GM23248 (cell line): ENCODE results near the gene LARP4B. TPM values are rescaled to one million over a fixed set of nuclear protein-coding genes. Genes with fewer than 3 reads are reported as not detected.

Experiments used
- DNase-seq: peaks from one replicate; pipeline ENCODE4 v3.0.0-alpha.2; 2015
- H2AFZ ChIP-seq: fragments of 200-600 bp; sonication (generic); 2 replicates; pipeline ENCODE4 v1.6.1; 2016; ENCODE audit warnings: antibody characterized with exemption
- H3F3A ChIP-seq: fragments of 200-600 bp; sonication (generic); 2 replicates; pipeline ENCODE4 v1.6.1; 2016; ENCODE audit warnings: mild to moderate bottlenecking, antibody characterized with exemption, mixed run types; ENCODE audit not compliant: insufficient read depth
- H3K27ac ChIP-seq: fragments of 200-600 bp; sonication (generic); 2 replicates; pipeline ENCODE4 v1.5.1; 2016; ENCODE audit warnings: mild to moderate bottlenecking
- H3K27me3 ChIP-seq: fragments of 200-600 bp; sonication (generic); replicated peaks from 2 replicates; pipeline ENCODE4 v1.6.1; 2016; ENCODE audit warnings: mild to moderate bottlenecking; ENCODE audit not compliant: insufficient read depth
- H3K36me3 ChIP-seq: fragments of 200-600 bp; sonication (generic); 2 replicates; pipeline ENCODE4 v1.6.1; 2016; ENCODE audit warnings: low read depth, mild to moderate bottlenecking
- H3K4me1 ChIP-seq: fragments of 200-600 bp; sonication (generic); 2 replicates; pipeline ENCODE4 v1.6.1; 2016; ENCODE audit warnings: mild to moderate bottlenecking; ENCODE audit not compliant: insufficient read depth
- H3K4me2 ChIP-seq: fragments of 200-600 bp; sonication (generic); one replicate; pipeline ENCODE4 v1.6.1; 2016; ENCODE audit warnings: mild to moderate bottlenecking; ENCODE audit not compliant: unreplicated experiment
- H3K4me3 ChIP-seq: fragments of 200-600 bp; sonication (generic); 2 replicates; pipeline ENCODE4 v1.5.1; 2016; ENCODE audit warnings: mild to moderate bottlenecking
- H3K79me2 ChIP-seq: fragments of 200-600 bp; sonication (generic); 2 replicates; pipeline ENCODE4 v1.6.1; 2016; ENCODE audit warnings: mild to moderate bottlenecking; ENCODE audit not compliant: insufficient read depth
- H3K9ac ChIP-seq: fragments of 200-600 bp; sonication (generic); 2 replicates; pipeline ENCODE4 v1.6.1; 2016; ENCODE audit warnings: mild to moderate bottlenecking
- H3K9me2 ChIP-seq: fragments of 200-600 bp; sonication (generic); 2 replicates; pipeline ENCODE4 v1.6.1; 2016; ENCODE audit warnings: mixed run types, mild to moderate bottlenecking, moderate library complexity; ENCODE audit not compliant: insufficient read depth
- H3K9me3 ChIP-seq: fragments of 200-600 bp; sonication (generic); one replicate; pipeline ENCODE4 v1.6.1; 2017; ENCODE audit warnings: low read depth
- H4K20me1 ChIP-seq: fragments of 200-600 bp; sonication (generic); 2 replicates; pipeline ENCODE4 v1.6.0; 2016; ENCODE audit not compliant: insufficient read depth
- EZH2 ChIP-seq: fragments of 200-600 bp; sonication (generic); IDR thresholded peaks from 2 replicates; pipeline ENCODE4 v1.6.1; 2018; ENCODE audit warnings: antibody characterized with exemption, mild to moderate bottlenecking; ENCODE audit not compliant: insufficient read depth, poor library complexity, severe bottlenecking
- EZH2phosphoT487 ChIP-seq: fragments of 200-600 bp; sonication (generic); IDR thresholded peaks from 2 replicates; pipeline ENCODE4 v1.6.1; 2018; ENCODE audit warnings: antibody characterized with exemption, moderate library complexity, mild to moderate bottlenecking, low read depth; ENCODE audit not compliant: insufficient read depth
- WGBS, 2 experiments: methylation state at CpG; one replicate each; pipeline ENCODE4 v1.1.6; 2015 to 2017; ENCODE audit warnings: low lambda C conversion rate in 2 of 2, low coverage in 1 of 2; ENCODE audit errors: missing lambda C conversion rate in 2 of 2; 5-methylcytosine and 5-hydroxymethylcytosine counted together
- in situ Hi-C: fragments of 300-500 bp; cut with MboI; formaldehyde crosslinking; loops from 2 replicates; pipeline ENCODE4 v1.15.0; 2020
- polyA plus RNA-seq: library from polyadenylated mRNA; unstranded; fragments of >200 nt; fragmentation: Nextera tagmentation; extraction: Ambion mirVana; gene quantifications from 2 replicates; pipeline ENCODE4 v1.2.1, GENCODE V29; 2016
- total RNA-seq: library from RNA; depleted of rRNA; stranded (reverse); fragments of >200 nt; shearing (Covaris generic); gene quantifications from 2 replicates; pipeline ENCODE4 v1.2.3, GENCODE V29; 2014

LARP4B gene
- total and polyA plus RNA-seq, 2 experiments from 2014 or later, result 20.7 to 30.8 TPM

DNA sequence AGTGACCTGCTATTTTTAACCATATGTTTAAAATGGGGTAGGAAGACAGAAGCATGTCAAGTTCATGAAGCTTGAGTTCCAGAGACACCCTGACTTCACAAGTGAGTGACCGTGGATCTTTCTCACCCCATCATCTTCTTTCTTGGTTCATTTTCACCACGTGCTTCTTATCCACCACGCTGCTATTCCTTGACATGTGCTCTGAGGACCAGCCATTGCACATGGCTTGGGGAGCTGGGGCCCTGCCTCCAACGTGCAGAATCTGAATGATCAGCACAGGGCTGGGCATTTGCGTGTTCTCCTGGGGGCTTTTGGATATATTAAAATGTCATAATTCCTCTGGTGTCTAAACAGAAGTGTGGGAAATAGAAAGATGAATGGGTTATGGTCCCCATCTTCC is 31.7 kb upstream of the LARP4B start:
- TF ChIP-seq EZH2 (no peak), EZH2phosphoT487 (no peak)
- no peaks in the 10 kb centered on the region for H3K79me2 ChIP-seq
- H3K27me3 ChIP-seq, result peaks cover 8% of the 10 kb centered on the region; the same call in 1 of the 2 replicates
- no peaks in the 10 kb centered on the region for H3K4me1 ChIP-seq
- no peaks in the 10 kb centered on the region for H3K9me3 ChIP-seq
- H3K4me3 ChIP-seq, result no peak overlapping the region
- no peaks in the 10 kb centered on the region for H4K20me1 ChIP-seq
- H3K27ac ChIP-seq, result no peak overlapping the region
- WGBS, 2 experiments, result 62 to 68% methylated on average over 5 of the region's 5 CpGs
- DNase-seq, result no peak
- in situ Hi-C loops, result no loop called here
- no peak overlapping the region for H3K4me2 ChIP-seq
- H3K36me3 ChIP-seq, result no peaks in the 10 kb centered on the region
- no peak overlapping the region for H3K9ac ChIP-seq
- no peaks in the 10 kb centered on the region for H3K9me2 ChIP-seq
- no peak overlapping the region for H2AFZ ChIP-seq
- H3F3A ChIP-seq, result no peaks in the 10 kb centered on the region

DNA sequence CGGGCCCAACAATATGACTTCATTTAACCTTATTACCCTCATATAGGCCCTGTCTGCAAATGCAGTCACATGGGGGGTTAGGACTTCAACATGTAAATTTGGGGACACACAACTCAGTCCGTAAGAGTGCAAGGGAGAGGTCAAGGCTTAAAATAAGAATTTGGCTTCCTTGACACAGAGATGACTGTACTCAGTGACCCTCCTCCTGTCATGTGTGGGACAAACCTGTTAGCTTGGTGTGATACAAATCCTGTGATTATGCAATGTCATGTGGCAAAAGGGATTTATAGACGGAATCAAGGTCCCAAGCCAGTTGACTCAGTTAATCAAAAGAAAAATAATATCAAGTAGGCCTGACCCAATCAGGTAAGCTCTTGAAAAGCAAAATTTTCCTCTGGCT is 30.8 kb upstream of the LARP4B start:
- H2AFZ ChIP-seq, result no peak overlapping the region
- H3K27me3 ChIP-seq, result peaks cover 8% of the 10 kb centered on the region; the same call in 1 of the 2 replicates
- H3K9me2 ChIP-seq, result no peaks in the 10 kb centered on the region
- no peak overlapping the region for H3K9ac ChIP-seq
- no peak overlapping the region for H3K4me3 ChIP-seq
- H3K4me1 ChIP-seq, result no peaks in the 10 kb centered on the region
- TF ChIP-seq EZH2phosphoT487 (no peak), EZH2 (no peak)
- 74 to 75% methylated on average over 3 of the region's 3 CpGs for WGBS, 2 experiments
- H4K20me1 ChIP-seq, result no peaks in the 10 kb centered on the region
- no peaks in the 10 kb centered on the region for H3K36me3 ChIP-seq
- DNase-seq, result no peak
- H3K27ac ChIP-seq, result no peak overlapping the region
- H3K9me3 ChIP-seq, result no peaks in the 10 kb centered on the region
- no peaks in the 10 kb centered on the region for H3F3A ChIP-seq
- in situ Hi-C loops, result no loop called here
- H3K4me2 ChIP-seq, result no peak overlapping the region
- no peaks in the 10 kb centered on the region for H3K79me2 ChIP-seq

DNA sequence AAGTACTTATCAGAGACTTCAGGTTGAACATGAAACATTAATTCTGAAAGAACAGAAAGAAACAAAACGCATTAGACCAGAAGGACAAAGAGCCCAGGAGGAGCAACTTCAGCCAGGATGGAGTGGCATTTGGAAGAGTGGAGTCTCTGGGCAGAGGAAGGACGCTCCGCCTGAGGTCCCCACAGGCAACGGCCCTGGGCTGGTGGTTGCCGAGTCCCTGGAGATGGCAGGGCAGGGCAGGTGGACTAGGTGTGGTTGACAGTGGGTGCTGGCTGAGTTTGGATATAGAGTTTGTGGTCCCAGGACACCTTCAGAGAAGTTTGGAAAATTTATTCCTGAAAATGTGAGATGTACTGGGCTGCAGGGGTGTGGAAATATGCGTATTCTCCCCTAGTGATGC is 27.4 kb upstream of the LARP4B start:
- Histone ChIP-seq H3K27ac (no peak overlapping the region), H4K20me1 (no peaks in the 10 kb centered on the region), H3K79me2 (no peaks in the 10 kb centered on the region), H3F3A (no peaks in the 10 kb centered on the region), H3K9ac (no peak overlapping the region), H3K36me3 (no peaks in the 10 kb centered on the region), H3K4me2 (no peak overlapping the region), H3K9me3 (no peaks in the 10 kb centered on the region), H3K27me3 (peaks cover 13% of the 10 kb centered on the region), H3K9me2 (no peaks in the 10 kb centered on the region), H3K4me1 (no peaks in the 10 kb centered on the region), H2AFZ (no peak overlapping the region), H3K4me3 (no peak overlapping the region)
- DNase-seq, result no peak
- no peak for TF ChIP-seq EZH2
- no peak for TF ChIP-seq EZH2phosphoT487
- in situ Hi-C loops, result no loop called here
- 81 to 85% methylated on average over 6 of the region's 6 CpGs for WGBS, 2 experiments

DNA sequence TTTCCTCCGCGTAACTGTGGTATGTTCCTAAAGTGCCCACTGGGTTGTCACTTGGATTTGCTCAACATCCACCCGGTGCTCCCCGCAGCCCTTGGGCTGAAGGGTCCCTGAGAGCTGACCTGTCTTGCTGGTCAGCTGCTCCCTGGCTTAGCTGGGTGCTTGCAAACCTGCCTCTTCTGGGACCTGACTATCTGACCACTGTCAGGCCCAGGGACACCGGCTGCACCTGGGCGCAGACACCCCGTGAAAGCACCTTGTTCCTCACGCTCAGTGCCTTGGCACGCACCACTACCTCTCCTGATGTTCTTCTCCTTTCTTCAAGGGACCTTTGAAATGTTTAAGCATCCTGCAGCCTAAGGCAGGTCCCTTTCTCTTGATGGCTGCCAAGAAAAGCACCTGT is 26.6 kb upstream of the LARP4B start:
- no peaks in the 10 kb centered on the region for H3K4me1 ChIP-seq
- H3K79me2 ChIP-seq, result no peaks in the 10 kb centered on the region
- no peak overlapping the region for H3K4me3 ChIP-seq
- in situ Hi-C loops, result no loop called here
- WGBS, 2 experiments, result 94% methylated on average over 9 of the region's 9 CpGs
- H4K20me1 ChIP-seq, result no peaks in the 10 kb centered on the region
- no peak for TF ChIP-seq EZH2phosphoT487
- no peak for TF ChIP-seq EZH2
- H3K9ac ChIP-seq, result no peak overlapping the region
- peaks cover 13% of the 10 kb centered on the region for H3K27me3 ChIP-seq
- H2AFZ ChIP-seq, result no peak overlapping the region
- H3K9me3 ChIP-seq, result no peaks in the 10 kb centered on the region
- no peak overlapping the region for H3K4me2 ChIP-seq
- no peaks in the 10 kb centered on the region for H3F3A ChIP-seq
- DNase-seq, result no peak
- H3K36me3 ChIP-seq, result no peaks in the 10 kb centered on the region
- no peak overlapping the region for H3K27ac ChIP-seq
- H3K9me2 ChIP-seq, result no peaks in the 10 kb centered on the region

DNA sequence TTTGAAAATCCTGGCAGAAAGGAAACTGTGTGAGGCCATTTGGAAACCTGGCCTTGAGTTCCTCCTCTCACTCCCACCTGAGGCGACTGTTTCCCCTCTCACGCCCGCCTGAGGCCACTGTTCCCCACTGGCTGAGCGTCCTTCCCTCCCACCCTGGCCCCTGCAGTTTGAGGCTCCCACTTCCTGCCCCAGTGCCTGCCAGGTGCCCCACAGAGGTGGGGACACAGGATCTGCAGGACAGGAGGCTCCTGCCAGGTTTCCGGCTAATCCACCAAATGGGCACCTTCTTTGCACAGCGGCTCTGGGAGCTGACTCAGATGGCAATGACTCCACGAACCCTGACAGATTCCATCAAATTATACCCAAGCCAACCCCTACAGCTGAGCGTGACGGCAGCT is 24.3 kb upstream of the LARP4B start:
- Histone ChIP-seq H3K9me2 (no peaks in the 10 kb centered on the region), H3K4me3 (no peak overlapping the region), H3K27ac (no peak overlapping the region), H3K4me2 (no peak overlapping the region), H3K27me3 (peaks cover 13% of the 10 kb centered on the region), H2AFZ (no peak overlapping the region), H3F3A (no peaks in the 10 kb centered on the region), H3K9ac (no peak overlapping the region), H4K20me1 (no peaks in the 10 kb centered on the region), H3K9me3 (no peaks in the 10 kb centered on the region), H3K36me3 (no peaks in the 10 kb centered on the region), H3K4me1 (no peaks in the 10 kb centered on the region), H3K79me2 (no peaks in the 10 kb centered on the region)
- no peak for DNase-seq
- in situ Hi-C loops, result no loop called here
- TF ChIP-seq EZH2 (no peak), EZH2phosphoT487 (no peak)
- 76 to 85% methylated on average over 5 to 9 of the region's 9 CpGs for WGBS, 2 experiments
